Endothelial cell (in vitro differentiated cells): ENCODE measurements around the gene ADAMTS16. TPM values are rescaled to one million over a fixed set of nuclear protein-coding genes. Genes with fewer than 3 reads are reported as not detected.

ENCODE experiments used
- DNase-seq: peaks from one replicate; pipeline ENCODE4 v3.0.0; 2021; ENCODE audit warnings: low spot score
- H3K27ac Mint-ChIP-seq: one replicate; pipeline ENCODE4 v1.8.0; 2021; ENCODE audit warnings: mixed read lengths, inconsistent platforms; ENCODE audit not compliant: unreplicated experiment
- H3K27me3 Mint-ChIP-seq: one replicate; pipeline ENCODE4 v1.8.0; 2021; ENCODE audit warnings: mild to moderate bottlenecking, moderate library complexity, mixed read lengths, inconsistent platforms; ENCODE audit not compliant: unreplicated experiment
- H3K36me3 Mint-ChIP-seq: one replicate; pipeline ENCODE4 v1.8.0; 2021; ENCODE audit warnings: mild to moderate bottlenecking, low read depth, mixed read lengths, inconsistent platforms; ENCODE audit not compliant: unreplicated experiment
- H3K4me1 Mint-ChIP-seq: one replicate; pipeline ENCODE4 v1.8.0; 2021; ENCODE audit warnings: mild to moderate bottlenecking, mixed read lengths, inconsistent platforms; ENCODE audit not compliant: unreplicated experiment
- H3K4me3 Mint-ChIP-seq: one replicate; pipeline ENCODE4 v1.8.0; 2021; ENCODE audit warnings: mild to moderate bottlenecking, mixed read lengths, inconsistent platforms; ENCODE audit not compliant: unreplicated experiment
- H3K9me3 Mint-ChIP-seq: one replicate; pipeline ENCODE4 v1.8.0; 2021; ENCODE audit warnings: mixed read lengths, inconsistent platforms; ENCODE audit not compliant: unreplicated experiment
- CTCF ChIP-seq: fragments of 200-600 bp; sonication (generic); IDR thresholded peaks from one replicate; pipeline ENCODE4 v1.5.0; 2021; ENCODE audit warnings: antibody characterized with exemption; ENCODE audit not compliant: unreplicated experiment
- total RNA-seq: library from RNA; stranded (reverse); fragmentation: NEBNext Ultra II Directional; extraction: Animal tissue kit (Norgen Biotek cat#: 25700); gene quantifications from one replicate; pipeline ENCODE4 v1.2.1, GENCODE V29; 2021; ENCODE audit not compliant: unreplicated experiment

The ADAMTS16 gene
- total RNA-seq, 1 donor from 2014 or later = 27.8 TPM

GRCh38 chr5:5188376-5189050, 48.4 kb downstream of the ADAMTS16 start:
- H3K4me3 Mint-ChIP-seq = no peak overlapping the region
- H3K9me3 Mint-ChIP-seq = no peaks in the 10 kb centered on the region
- H3K27me3 Mint-ChIP-seq = peaks cover 2% of the 10 kb centered on the region
- no peak for DNase-seq
- H3K36me3 Mint-ChIP-seq = no peaks in the 10 kb centered on the region
- H3K4me1 Mint-ChIP-seq = peaks cover 33% of the 10 kb centered on the region
- no peak overlapping the region for H3K27ac Mint-ChIP-seq
- no peak for TF ChIP-seq CTCF

DNA sequence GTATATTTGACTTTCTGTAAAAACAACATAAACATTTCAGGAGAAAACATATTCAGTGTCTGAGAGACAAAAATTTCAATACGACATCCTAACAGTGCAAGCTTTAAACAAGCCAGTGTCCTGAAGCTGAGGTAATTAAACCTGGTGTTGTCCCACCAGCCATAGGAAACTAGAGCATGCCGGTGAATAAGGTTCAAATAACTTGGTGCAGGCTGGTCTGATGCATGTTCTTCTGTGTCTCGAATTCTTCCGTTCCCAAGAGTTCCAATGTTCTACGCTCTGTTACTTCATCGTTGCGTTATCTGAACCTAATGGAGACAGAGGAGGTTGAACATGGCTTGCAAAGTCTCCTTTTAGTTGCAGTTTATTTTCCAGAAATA, 48.9 kb downstream of the ADAMTS16 start:
- Mint-ChIP-seq H3K27me3 (peaks cover 2% of the 10 kb centered on the region), H3K4me3 (no peak overlapping the region), H3K27ac (no peak overlapping the region), H3K4me1 (peaks cover 30% of the 10 kb centered on the region), H3K9me3 (no peaks in the 10 kb centered on the region), H3K36me3 (no peaks in the 10 kb centered on the region)
- no peak for DNase-seq
- TF ChIP-seq CTCF = no peak

DNA sequence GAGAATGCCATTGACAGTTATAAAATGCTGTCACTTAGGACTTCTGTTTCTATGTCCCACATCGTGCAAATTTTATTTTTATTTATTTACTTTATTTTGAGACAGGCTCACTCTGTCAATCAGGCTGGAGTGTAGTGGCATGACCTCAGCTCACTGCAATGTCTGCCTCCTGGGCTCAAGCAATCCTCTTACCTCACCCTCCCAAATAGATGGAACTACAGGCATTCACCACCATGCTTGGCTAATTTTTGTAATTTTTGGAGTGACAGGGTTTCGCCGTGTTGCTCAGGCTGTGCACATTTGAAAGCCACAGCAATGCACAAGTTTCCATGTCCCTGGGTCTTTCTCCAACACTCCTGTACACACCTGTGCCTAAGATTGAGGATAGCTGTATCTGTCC, 51.8 kb downstream of the ADAMTS16 start:
- DNase-seq = no peak
- no peaks in the 10 kb centered on the region for H3K36me3 Mint-ChIP-seq
- H3K9me3 Mint-ChIP-seq = no peaks in the 10 kb centered on the region
- no peak overlapping the region for H3K4me3 Mint-ChIP-seq
- H3K27me3 Mint-ChIP-seq = no peaks in the 10 kb centered on the region
- H3K27ac Mint-ChIP-seq = no peak overlapping the region
- H3K4me1 Mint-ChIP-seq = peaks cover 32% of the 10 kb centered on the region
- TF ChIP-seq CTCF = no peak

GRCh38 chr5:5192681-5193080, 52.6 kb downstream of the ADAMTS16 start:
- Mint-ChIP-seq H3K4me1 (peaks cover 24% of the 10 kb centered on the region), H3K4me3 (no peak overlapping the region), H3K9me3 (no peaks in the 10 kb centered on the region), H3K27ac (peak overlapping the region; percentile 61), H3K27me3 (no peaks in the 10 kb centered on the region), H3K36me3 (no peaks in the 10 kb centered on the region)
- TF ChIP-seq CTCF = no peak
- DNase-seq = no peak

- H3K27ac Mint-ChIP-seq = no peak overlapping the region
- H3K36me3 Mint-ChIP-seq = peaks cover 3% of the 10 kb centered on the region
- TF ChIP-seq CTCF = no peak
- peaks cover 17% of the 10 kb centered on the region for H3K4me1 Mint-ChIP-seq
- H3K4me3 Mint-ChIP-seq = no peak overlapping the region
- H3K9me3 Mint-ChIP-seq = no peaks in the 10 kb centered on the region
- no peaks in the 10 kb centered on the region for H3K27me3 Mint-ChIP-seq
- no peak for DNase-seq
Measured at GRCh38 chr5:5195128-5195918, 55.2 kb downstream of the ADAMTS16 start.
